CD4-positive, alpha-beta T cell treated with Interleukin-10 for 1 hour (primary cell): ENCODE data around the gene STOX1.
"Not testable (repeated sequence)": the region's sequence is repeated elsewhere in the genome, so short reads cannot be mapped to it uniquely, and the experiment has no call there.

ENCODE experiments used
- DNase-seq: peaks from one replicate; pipeline ENCODE4 v3.0.0-alpha.2; 2020

The STOX1 gene

GRCh38 chr10:68826764-68827591 lies at the start of gene STOX1:
Gene STOX1 (plus strand): TSS chr10:68827531. CDS start chr10:68827624, 93 bp downstream.
- DNase-seq: peak; percentile 46

GRCh38 chr10:68781613-68782574 lies 45.4 kb upstream of the STOX1 start:
- no peak for DNase-seq

GRCh38 chr10:68784476-68784875 lies 42.9 kb upstream of the STOX1 start:
- no peak for DNase-seq

GRCh38 chr10:68787813-68788212 lies 39.5 kb upstream of the STOX1 start:
- DNase-seq: no peak

- DNase-seq: no peak
Observed at GRCh38 chr10:68790476-68790875, 36.9 kb upstream of the STOX1 start.

GRCh38 chr10:68792115-68792514 lies 35.2 kb upstream of the STOX1 start:
- DNase-seq: no peak

- no peak for DNase-seq
Observed at GRCh38 chr10:68795886-68796532, 31.3 kb upstream of the STOX1 start.

- DNase-seq: no peak
Observed at GRCh38 chr10:68796605-68797004, 30.7 kb upstream of the STOX1 start.

- no peak for DNase-seq
Observed at GRCh38 chr10:68800211-68800610, 27.1 kb upstream of the STOX1 start.

GRCh38 chr10:68804692-68805091 lies 22.6 kb upstream of the STOX1 start:
- DNase-seq: no peak

- DNase-seq: not testable (repeated sequence)
Observed at GRCh38 chr10:68810830-68811229, 16.5 kb upstream of the STOX1 start.

GRCh38 chr10:68811314-68812009 lies 15.9 kb upstream of the STOX1 start:
- no peak for DNase-seq

- no peak for DNase-seq
Observed at GRCh38 chr10:68812420-68812819, 14.9 kb upstream of the STOX1 start.

- DNase-seq: no peak
Observed at GRCh38 chr10:68813559-68813958, 13.8 kb upstream of the STOX1 start.

GRCh38 chr10:68816796-68817412 lies 10.4 kb upstream of the STOX1 start:
- no peak for DNase-seq

- DNase-seq: not testable (repeated sequence)
Observed at GRCh38 chr10:68820359-68820758, 7.0 kb upstream of the STOX1 start.

GRCh38 chr10:68822626-68823025 lies 4.7 kb upstream of the STOX1 start:
- not testable (repeated sequence) for DNase-seq

GRCh38 chr10:68827592-68827959 lies 245 bp downstream of the STOX1 start:
- not testable (repeated sequence) for DNase-seq

GRCh38 chr10:68828083-68828601 lies 811 bp downstream of the STOX1 start:
- peak; percentile 8 for DNase-seq

GRCh38 chr10:68828833-68829232 lies 1.5 kb downstream of the STOX1 start:
- no peak for DNase-seq

GRCh38 chr10:68829521-68829920 lies 2.2 kb downstream of the STOX1 start:
- DNase-seq: no peak

GRCh38 chr10:68829952-68830351 lies 2.6 kb downstream of the STOX1 start:
- no peak for DNase-seq
